Breast epithelium (tissue), 3 donors: Measurements from ENCODE around the gene SCG5.

Experiments
- POLR2A ChIP-seq: fragments of 450-650 bp; IDR thresholded peaks from one replicate; pipeline ENCODE4 v1.6.1; 2016; ENCODE audit warnings: antibody characterized with exemption, mild to moderate bottlenecking, moderate library complexity
- POLR2AphosphoS5 ChIP-seq, 3 donors: sonication (generic); formaldehyde crosslinking; IDR thresholded peaks; one replicate each; pipeline ENCODE4 v1.6.1; 2017; ENCODE audit warnings: antibody characterized with exemption in 3 of 3
- TF ChIP-seq, protein P1 (sequence below), 3 donors: fragments of 450-650 bp; IDR thresholded peaks; one replicate each; pipeline ENCODE4 v1.5.1; 2016 to 2017; ENCODE audit warnings: antibody characterized with exemption in 3 of 3, mild to moderate bottlenecking in 3 of 3, moderate library complexity in 3 of 3

DNA sequence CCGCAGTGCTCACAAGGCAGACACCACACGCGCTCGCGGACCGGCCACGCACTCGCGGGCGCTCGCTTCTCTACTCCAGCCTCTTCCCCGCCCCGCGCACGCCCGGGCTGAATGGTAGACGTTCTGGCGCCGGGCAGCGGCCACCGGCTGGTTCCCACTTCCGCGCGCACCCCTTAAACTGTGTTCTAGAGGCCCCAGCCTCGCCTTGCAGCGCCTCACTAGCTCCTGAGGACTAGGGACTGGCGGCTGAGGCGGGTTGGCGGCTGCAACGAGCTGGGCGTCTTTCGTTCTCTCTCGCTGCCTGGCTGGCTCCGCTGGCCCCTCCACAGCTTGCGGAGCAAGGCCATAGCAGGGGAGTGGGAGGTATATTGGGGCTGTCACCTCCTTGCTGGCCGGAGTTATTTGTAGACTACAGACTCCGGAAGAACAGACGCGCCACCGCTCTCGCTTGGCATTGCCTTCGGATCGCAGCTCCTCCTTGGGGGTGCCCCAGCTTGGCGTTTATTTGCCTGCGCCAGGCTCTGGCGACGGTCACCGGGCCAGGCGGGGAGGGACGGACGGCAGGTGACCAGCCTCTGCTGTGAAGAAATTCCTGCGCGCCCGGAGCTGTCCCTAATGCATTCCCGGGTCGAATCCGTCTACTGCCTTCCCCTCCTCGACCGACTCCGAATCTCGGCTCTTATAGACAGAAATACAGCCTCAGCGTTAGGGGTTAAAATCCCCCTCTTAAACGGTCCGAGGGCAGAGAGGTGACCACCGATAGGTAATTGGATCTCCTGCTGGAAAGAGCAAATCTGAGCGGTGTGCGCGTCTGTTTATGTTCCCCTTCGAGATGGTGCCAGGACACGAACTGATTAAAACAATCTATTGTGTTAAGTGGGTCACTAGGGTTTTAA lies 77.6 kb downstream of the SCG5 start:
- TF ChIP-seq, protein P1, sequence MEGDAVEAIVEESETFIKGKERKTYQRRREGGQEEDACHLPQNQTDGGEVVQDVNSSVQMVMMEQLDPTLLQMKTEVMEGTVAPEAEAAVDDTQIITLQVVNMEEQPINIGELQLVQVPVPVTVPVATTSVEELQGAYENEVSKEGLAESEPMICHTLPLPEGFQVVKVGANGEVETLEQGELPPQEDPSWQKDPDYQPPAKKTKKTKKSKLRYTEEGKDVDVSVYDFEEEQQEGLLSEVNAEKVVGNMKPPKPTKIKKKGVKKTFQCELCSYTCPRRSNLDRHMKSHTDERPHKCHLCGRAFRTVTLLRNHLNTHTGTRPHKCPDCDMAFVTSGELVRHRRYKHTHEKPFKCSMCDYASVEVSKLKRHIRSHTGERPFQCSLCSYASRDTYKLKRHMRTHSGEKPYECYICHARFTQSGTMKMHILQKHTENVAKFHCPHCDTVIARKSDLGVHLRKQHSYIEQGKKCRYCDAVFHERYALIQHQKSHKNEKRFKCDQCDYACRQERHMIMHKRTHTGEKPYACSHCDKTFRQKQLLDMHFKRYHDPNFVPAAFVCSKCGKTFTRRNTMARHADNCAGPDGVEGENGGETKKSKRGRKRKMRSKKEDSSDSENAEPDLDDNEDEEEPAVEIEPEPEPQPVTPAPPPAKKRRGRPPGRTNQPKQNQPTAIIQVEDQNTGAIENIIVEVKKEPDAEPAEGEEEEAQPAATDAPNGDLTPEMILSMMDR (IDR thresholded peaks at IDR 0.05) = no peak
- TF ChIP-seq POLR2A (no peak), POLR2AphosphoS5 (IDR thresholded peaks at IDR 0.05) (no peak)
